ENCODE results near the gene PTF1A. TPM values are rescaled to one million over a fixed set of nuclear protein-coding genes. Genes with fewer than 3 reads are reported as not detected.

The PTF1A gene, protein sequence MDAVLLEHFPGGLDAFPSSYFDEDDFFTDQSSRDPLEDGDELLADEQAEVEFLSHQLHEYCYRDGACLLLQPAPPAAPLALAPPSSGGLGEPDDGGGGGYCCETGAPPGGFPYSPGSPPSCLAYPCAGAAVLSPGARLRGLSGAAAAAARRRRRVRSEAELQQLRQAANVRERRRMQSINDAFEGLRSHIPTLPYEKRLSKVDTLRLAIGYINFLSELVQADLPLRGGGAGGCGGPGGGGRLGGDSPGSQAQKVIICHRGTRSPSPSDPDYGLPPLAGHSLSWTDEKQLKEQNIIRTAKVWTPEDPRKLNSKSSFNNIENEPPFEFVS
- polyA plus RNA-seq (2011; rRNA removed) (not detected in 2 replicates), polyA plus RNA-seq (2017; fragmentation: RNase III; extraction: RNeasy Plus Mini Kit Qiagen cat#74134 plus additional on column Dnase treatment) (not detected in 3 replicates), polyA minus RNA-seq (2011; rRNA and poly(A)+ RNA removed) (not detected in 2 replicates)
- polyA plus RNA-seq (2012; cell fraction: cytosol; rRNA removed), result not detected in 2 replicates
- not detected in 2 replicates for polyA plus RNA-seq (2012; cell fraction: nucleus; rRNA removed)

DNA sequence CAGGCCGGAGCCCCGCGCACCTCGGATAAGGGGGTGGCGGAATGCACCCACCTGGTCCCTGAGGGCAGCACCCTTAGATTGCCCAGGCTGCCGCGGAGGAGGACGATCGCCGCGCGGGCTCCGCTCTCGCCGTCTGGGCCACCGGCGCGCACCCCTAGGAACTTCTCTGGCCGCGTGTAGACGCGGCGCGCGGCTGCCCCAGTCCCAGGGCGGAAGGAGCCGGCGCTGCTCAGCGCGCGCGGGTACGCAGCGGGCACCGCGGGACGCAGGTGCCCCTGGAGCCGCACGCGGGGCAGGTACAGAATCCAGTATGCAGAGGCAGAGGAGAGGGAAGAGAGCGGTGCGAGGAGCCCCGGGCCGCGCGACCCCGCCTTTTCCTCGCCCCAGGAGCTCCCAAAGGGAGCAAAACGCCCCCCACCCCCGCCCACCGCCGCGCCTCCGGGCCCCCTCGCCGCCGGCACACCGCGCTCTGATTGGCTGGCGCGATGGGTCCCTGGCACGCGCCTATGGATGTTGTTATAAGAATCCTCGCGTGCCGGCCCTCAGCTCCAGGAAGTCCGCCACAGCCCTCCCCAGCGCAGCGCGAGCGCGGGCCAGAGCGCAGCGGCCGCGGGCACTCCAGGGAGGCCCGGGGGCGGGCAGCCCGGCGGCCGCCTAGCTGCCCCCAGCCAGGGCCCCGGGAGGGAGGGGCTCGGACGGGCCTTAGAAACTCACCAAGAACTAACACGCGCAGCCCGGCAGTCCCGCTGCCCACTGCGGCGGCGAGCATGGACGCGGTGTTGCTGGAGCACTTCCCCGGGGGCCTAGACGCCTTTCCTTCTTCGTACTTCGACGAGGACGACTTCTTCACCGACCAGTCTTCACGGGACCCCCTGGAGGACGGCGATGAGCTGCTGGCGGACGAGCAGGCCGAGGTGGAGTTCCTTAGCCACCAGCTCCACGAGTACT is at the start of gene PTF1A:
PTF1A (plus strand) TSS at position 549 of the 948 bp plus-strand sequence; CDS start at position 768, 219 bp downstream.
- FAIRE-seq, result no peak
- no peak within 1 kb of the TSS for H3K27ac ChIP-seq
- no peaks in the 10 kb centered on the region for H3K4me1 ChIP-seq
- ChIA-PET POLR2A (no interaction called here), CTCF (interaction anchor here (0.6 kb wide), 1 partner anchor 28 kb away, joined by 3 read pairs; no protein-coding TSS in a partner anchor)
- no peak for DNase-seq (ENCODE audit: low read depth in 1 of 2, low spot score in 1 of 2)
- H3K9me3 ChIP-seq, result no peaks in the 10 kb centered on the region
- no peak for ATAC-seq
- H3K4me3 ChIP-seq, result no peak within 1 kb of the TSS
- TF ChIP-seq MAFK (IDR thresholded peaks at IDR 0.05; ENCODE audit: partially characterized antibody), result no peak
- TF ChIP-seq, protein P1, sequence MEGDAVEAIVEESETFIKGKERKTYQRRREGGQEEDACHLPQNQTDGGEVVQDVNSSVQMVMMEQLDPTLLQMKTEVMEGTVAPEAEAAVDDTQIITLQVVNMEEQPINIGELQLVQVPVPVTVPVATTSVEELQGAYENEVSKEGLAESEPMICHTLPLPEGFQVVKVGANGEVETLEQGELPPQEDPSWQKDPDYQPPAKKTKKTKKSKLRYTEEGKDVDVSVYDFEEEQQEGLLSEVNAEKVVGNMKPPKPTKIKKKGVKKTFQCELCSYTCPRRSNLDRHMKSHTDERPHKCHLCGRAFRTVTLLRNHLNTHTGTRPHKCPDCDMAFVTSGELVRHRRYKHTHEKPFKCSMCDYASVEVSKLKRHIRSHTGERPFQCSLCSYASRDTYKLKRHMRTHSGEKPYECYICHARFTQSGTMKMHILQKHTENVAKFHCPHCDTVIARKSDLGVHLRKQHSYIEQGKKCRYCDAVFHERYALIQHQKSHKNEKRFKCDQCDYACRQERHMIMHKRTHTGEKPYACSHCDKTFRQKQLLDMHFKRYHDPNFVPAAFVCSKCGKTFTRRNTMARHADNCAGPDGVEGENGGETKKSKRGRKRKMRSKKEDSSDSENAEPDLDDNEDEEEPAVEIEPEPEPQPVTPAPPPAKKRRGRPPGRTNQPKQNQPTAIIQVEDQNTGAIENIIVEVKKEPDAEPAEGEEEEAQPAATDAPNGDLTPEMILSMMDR (IDR thresholded peaks at IDR 0.05), result no peak
- TF ChIP-seq EHMT2 (IDR thresholded peaks at IDR 0.05; ENCODE audit: low read depth), result no peak
- no peak for TF ChIP-seq SREBF2 (IDR thresholded peaks at IDR 0.05)
- no peak for TF ChIP-seq EHF (CRISPR knock-in tag; IDR thresholded peaks at IDR 0.05)
- TF ChIP-seq FOSB (CRISPR knock-in tag; IDR thresholded peaks at IDR 0.05), result no peak
- TF ChIP-seq, protein P2, sequence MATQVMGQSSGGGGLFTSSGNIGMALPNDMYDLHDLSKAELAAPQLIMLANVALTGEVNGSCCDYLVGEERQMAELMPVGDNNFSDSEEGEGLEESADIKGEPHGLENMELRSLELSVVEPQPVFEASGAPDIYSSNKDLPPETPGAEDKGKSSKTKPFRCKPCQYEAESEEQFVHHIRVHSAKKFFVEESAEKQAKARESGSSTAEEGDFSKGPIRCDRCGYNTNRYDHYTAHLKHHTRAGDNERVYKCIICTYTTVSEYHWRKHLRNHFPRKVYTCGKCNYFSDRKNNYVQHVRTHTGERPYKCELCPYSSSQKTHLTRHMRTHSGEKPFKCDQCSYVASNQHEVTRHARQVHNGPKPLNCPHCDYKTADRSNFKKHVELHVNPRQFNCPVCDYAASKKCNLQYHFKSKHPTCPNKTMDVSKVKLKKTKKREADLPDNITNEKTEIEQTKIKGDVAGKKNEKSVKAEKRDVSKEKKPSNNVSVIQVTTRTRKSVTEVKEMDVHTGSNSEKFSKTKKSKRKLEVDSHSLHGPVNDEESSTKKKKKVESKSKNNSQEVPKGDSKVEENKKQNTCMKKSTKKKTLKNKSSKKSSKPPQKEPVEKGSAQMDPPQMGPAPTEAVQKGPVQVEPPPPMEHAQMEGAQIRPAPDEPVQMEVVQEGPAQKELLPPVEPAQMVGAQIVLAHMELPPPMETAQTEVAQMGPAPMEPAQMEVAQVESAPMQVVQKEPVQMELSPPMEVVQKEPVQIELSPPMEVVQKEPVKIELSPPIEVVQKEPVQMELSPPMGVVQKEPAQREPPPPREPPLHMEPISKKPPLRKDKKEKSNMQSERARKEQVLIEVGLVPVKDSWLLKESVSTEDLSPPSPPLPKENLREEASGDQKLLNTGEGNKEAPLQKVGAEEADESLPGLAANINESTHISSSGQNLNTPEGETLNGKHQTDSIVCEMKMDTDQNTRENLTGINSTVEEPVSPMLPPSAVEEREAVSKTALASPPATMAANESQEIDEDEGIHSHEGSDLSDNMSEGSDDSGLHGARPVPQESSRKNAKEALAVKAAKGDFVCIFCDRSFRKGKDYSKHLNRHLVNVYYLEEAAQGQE (IDR thresholded peaks at IDR 0.05), result no peak
- TF ChIP-seq SMC3 (IDR thresholded peaks at IDR 0.05), result no peak
- TF ChIP-seq EP300 (IDR thresholded peaks at IDR 0.05), result no peak
- TF ChIP-seq, protein P3, sequence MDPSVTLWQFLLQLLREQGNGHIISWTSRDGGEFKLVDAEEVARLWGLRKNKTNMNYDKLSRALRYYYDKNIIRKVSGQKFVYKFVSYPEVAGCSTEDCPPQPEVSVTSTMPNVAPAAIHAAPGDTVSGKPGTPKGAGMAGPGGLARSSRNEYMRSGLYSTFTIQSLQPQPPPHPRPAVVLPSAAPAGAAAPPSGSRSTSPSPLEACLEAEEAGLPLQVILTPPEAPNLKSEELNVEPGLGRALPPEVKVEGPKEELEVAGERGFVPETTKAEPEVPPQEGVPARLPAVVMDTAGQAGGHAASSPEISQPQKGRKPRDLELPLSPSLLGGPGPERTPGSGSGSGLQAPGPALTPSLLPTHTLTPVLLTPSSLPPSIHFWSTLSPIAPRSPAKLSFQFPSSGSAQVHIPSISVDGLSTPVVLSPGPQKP (IDR thresholded peaks at IDR 0.05; ENCODE audit: low read depth, low read length), result no peak
- TF ChIP-seq, protein P4, sequence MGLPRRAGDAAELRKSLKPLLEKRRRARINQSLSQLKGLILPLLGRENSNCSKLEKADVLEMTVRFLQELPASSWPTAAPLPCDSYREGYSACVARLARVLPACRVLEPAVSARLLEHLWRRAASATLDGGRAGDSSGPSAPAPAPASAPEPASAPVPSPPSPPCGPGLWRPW (IDR thresholded peaks at IDR 0.05), result no peak
- no peak for TF ChIP-seq POLR2A (IDR thresholded peaks at IDR 0.05; ENCODE audit: low read length)
- no peak for TF ChIP-seq MYC (IDR thresholded peaks at IDR 0.05; ENCODE audit: borderline replicate concordance, low read length)
- TF ChIP-seq CHD2 (IDR thresholded peaks at IDR 0.05; ENCODE audit: low read length, partially characterized antibody), result no peak
- peak within 1 kb of the TSS; percentile 34; the same call in 2 of the 3 replicates for H3K4me2 ChIP-seq
- WGBS (ENCODE audit: missing lambda C conversion rate), result 73% methylated on average over 33 of the region's 107 CpGs

DNA sequence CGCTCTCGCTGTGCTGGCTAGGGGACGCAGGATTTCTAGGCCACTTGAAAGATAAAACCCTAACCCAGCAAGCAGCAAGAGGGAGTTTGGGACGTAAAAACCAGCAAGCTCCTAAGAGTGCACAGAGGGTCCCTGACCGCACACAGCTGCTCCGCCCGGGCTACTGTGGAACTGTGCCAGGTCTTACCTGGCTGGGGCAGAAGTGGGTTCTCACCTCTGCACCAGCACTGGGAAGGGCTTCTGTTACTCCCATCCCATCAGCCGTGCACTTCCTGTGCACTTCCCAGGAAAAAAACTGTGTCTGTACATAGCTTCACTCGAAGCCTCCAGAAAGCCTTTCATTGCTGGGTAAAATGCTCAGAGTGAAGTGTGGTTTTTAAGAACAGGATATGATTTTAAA is 45.9 kb upstream of the PTF1A start:
- 69% methylated on average over 9 of the region's 9 CpGs for WGBS (ENCODE audit: missing lambda C conversion rate)
- no peak; a peak in 1 of 6 replicates for ATAC-seq

More for the DNA sequence above, 45.9 kb upstream of the PTF1A start:
- FAIRE-seq (no peak), DNase-seq (ENCODE audit: low read depth in 1 of 2, low spot score in 1 of 2) (no peak)
- CTCF ChIA-PET, result interaction anchor here (0.9 to 3.1 kb wide), 2 partner anchors 10 to 12 kb away, joined by 3 to 25 read pairs; no protein-coding TSS in a partner anchor
- H3K4me3 ChIP-seq, result no peak overlapping the region
- H3K4me1 ChIP-seq, result no peaks in the 10 kb centered on the region
- H3K9me3 ChIP-seq, result 0 out of 3 replicates have a peak, but pooled peaks cover 2% of the 10 kb centered on the region
- no peak overlapping the region for H3K4me2 ChIP-seq
- POLR2A ChIA-PET, result no interaction called here
- no peak for TF ChIP-seq POLR2A (IDR thresholded peaks at IDR 0.05; ENCODE audit: low read length)
- TF ChIP-seq, protein P1 (IDR thresholded peaks at IDR 0.05), result no peak
- TF ChIP-seq, protein P2 (IDR thresholded peaks at IDR 0.05), result no peak
- TF ChIP-seq, protein P5, sequence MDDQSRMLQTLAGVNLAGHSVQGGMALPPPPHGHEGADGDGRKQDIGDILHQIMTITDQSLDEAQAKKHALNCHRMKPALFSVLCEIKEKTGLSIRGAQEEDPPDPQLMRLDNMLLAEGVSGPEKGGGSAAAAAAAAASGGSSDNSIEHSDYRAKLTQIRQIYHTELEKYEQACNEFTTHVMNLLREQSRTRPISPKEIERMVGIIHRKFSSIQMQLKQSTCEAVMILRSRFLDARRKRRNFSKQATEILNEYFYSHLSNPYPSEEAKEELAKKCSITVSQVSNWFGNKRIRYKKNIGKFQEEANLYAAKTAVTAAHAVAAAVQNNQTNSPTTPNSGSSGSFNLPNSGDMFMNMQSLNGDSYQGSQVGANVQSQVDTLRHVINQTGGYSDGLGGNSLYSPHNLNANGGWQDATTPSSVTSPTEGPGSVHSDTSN (IDR thresholded peaks at IDR 0.05), result no peak
- TF ChIP-seq SREBF2 (IDR thresholded peaks at IDR 0.05), result no peak
- TF ChIP-seq FOXS1 (CRISPR knock-in tag; IDR thresholded peaks at IDR 0.05), result no peak
- no peak overlapping the region for H3K27ac ChIP-seq

Measured in A549 (cell line).